B cell (primary cell): ENCODE results near the gene CAMKK2. TPM values are rescaled to one million over a fixed set of nuclear protein-coding genes. Genes with fewer than 3 reads are reported as not detected.

Experiments
- ATAC-seq: fragments of 200-7000 bp; cut with Tn5 transposase; one replicate; pipeline ENCODE4 v1.10.0; 2021; ENCODE audit warnings: low read depth, mild to moderate bottlenecking, moderate number of reproducible peaks, moderate library complexity
- CTCF ChIA-PET: fragments of 350-600 bp; sonication (Branson Sonifier 250); formaldehyde crosslinking; loops from one replicate; lab custom pipeline; 2021; ENCODE audit warnings: antibody characterized with exemption, inconsistent platforms; lab: Charles Lee
- POLR2A ChIA-PET: fragments of 350-600 bp; sonication (Branson Sonifier 250); formaldehyde crosslinking; loops from one replicate; lab custom pipeline; 2021; ENCODE audit warnings: antibody characterized with exemption; lab: Charles Lee
- DNase-seq: peaks from one replicate; pipeline ENCODE4 v3.0.0; 2013
- H2AFZ ChIP-seq: 2 replicates; pipeline ENCODE4 v1.6.1; 2012; ENCODE audit warnings: mild to moderate bottlenecking, low read depth, low read length; ENCODE audit not compliant: insufficient read depth, poor library complexity, severe bottlenecking
- H3K27ac ChIP-seq, 2 donors: 1 replicate in 1 of 2; 2 replicates in 1 of 2; pipeline ENCODE4 v1.5.1; 2012 to 2013; ENCODE audit warnings: low read length in 2 of 2, mild to moderate bottlenecking in 2 of 2, moderate library complexity in 1 of 2
- H3K27me3 ChIP-seq, 4 experiments: fragments of 200-600 bp in 1 of 4; sonication (generic) in 1 of 4; replicated peaks in 1 of 4; 1 replicate in 2 of 4; 2 replicates in 2 of 4; pipeline versions ENCODE4 v1.6.1 to v1.7.0; 2013 to 2016; ENCODE audit warnings: low read length in 3 of 4, mild to moderate bottlenecking in 2 of 4, mixed read lengths in 1 of 4, moderate library complexity in 1 of 4; ENCODE audit not compliant: insufficient read depth in 4 of 4, control insufficient read depth in 3 of 4; ENCODE audit errors: control extremely low read depth in 1 of 4
- H3K36me3 ChIP-seq, 2 experiments: replicated peaks in 1 of 2; 1 replicate in 1 of 2; 2 replicates in 1 of 2; pipeline versions ENCODE4 v1.6.1 to v1.7.1; 2013; ENCODE audit warnings: low read length in 1 of 2; ENCODE audit not compliant: insufficient read depth in 2 of 2, control insufficient read depth in 1 of 2; ENCODE audit errors: control extremely low read depth in 1 of 2, extremely low read depth in 1 of 2
- H3K4me1 ChIP-seq, 2 donors: fragments of 200-600 bp in 1 of 2; sonication (generic) in 1 of 2; 1 replicate in 1 of 2; 2 replicates in 1 of 2; pipeline versions ENCODE4 v1.5.1 to v1.6.1; 2013 to 2017; ENCODE audit warnings: low read length in 2 of 2; ENCODE audit not compliant: control insufficient read depth in 2 of 2, insufficient read depth in 2 of 2
- H3K4me2 ChIP-seq: replicated peaks from 2 replicates; pipeline ENCODE3; 2012; ENCODE audit warnings: mild to moderate bottlenecking, low read depth, low read length; ENCODE audit not compliant: poor library complexity, severe bottlenecking
- H3K4me3 ChIP-seq, 5 experiments: fragments of 200-600 bp in 1 of 5; sonication (generic) in 1 of 5; 1 replicate in 3 of 5; 2 replicates in 2 of 5; pipeline versions ENCODE4 v1.5.1 to v1.7.0; 2011 to 2016; ENCODE audit warnings: low read length in 4 of 5, mild to moderate bottlenecking in 4 of 5, low read depth in 2 of 5, control low read depth in 1 of 5, moderate library complexity in 1 of 5; ENCODE audit not compliant: insufficient read depth in 1 of 5; ENCODE audit errors: control extremely low read depth in 1 of 5, extremely low read depth in 1 of 5
- H3K79me2 ChIP-seq: fragments of 200-600 bp; sonication (generic); one replicate; pipeline ENCODE4 v1.6.0; 2016; ENCODE audit warnings: low read length; ENCODE audit not compliant: control insufficient read depth, insufficient read depth
- H3K9ac ChIP-seq: fragments of 200-600 bp; sonication (generic); 2 replicates; pipeline ENCODE4 v1.6.1; 2017; ENCODE audit warnings: mild to moderate bottlenecking, low read length, moderate library complexity
- H3K9me3 ChIP-seq, 3 donors: one replicate each; pipeline versions ENCODE4 v1.6.1 to v1.7.1; 2013; ENCODE audit warnings: low read length in 2 of 3; ENCODE audit not compliant: control insufficient read depth in 2 of 3, insufficient read depth in 1 of 3; ENCODE audit errors: control extremely low read depth in 1 of 3
- H4K20me1 ChIP-seq: 2 replicates; pipeline ENCODE4 v1.6.0; 2012; ENCODE audit warnings: mild to moderate bottlenecking, low read length; ENCODE audit not compliant: insufficient read depth, control insufficient read depth, poor library complexity, severe bottlenecking
- H3K27ac Mint-ChIP-seq: one replicate; pipeline ENCODE4 v1.8.0; 2021; ENCODE audit warnings: mixed read lengths
- H3K27me3 Mint-ChIP-seq: one replicate; pipeline ENCODE4 v1.8.0; 2021; ENCODE audit warnings: mixed read lengths
- H3K4me1 Mint-ChIP-seq: one replicate; pipeline ENCODE4 v1.8.0; 2021; ENCODE audit warnings: mixed read lengths
- H3K4me3 Mint-ChIP-seq: one replicate; pipeline ENCODE4 v1.8.0; 2021; ENCODE audit warnings: mixed read lengths
- H3K9me3 Mint-ChIP-seq: one replicate; pipeline ENCODE4 v1.8.0; 2022; ENCODE audit warnings: mixed read lengths; ENCODE audit not compliant: insufficient read depth
- CTCF ChIP-seq: fragments of 200-600 bp; IDR thresholded peaks from one replicate; pipeline ENCODE4 v1.8.0; 2022; ENCODE audit warnings: antibody characterized with exemption, mild to moderate bottlenecking
- EZH2 ChIP-seq: IDR thresholded peaks from 2 replicates; pipeline ENCODE4 v1.6.1; 2012; ENCODE audit warnings: borderline replicate concordance, low read depth, mild to moderate bottlenecking, moderate library complexity, low read length; ENCODE audit not compliant: insufficient read depth, poor library complexity, severe bottlenecking
- WGBS: methylation state at CpG from one replicate; pipeline ENCODE4 v1.1.5; 2013; ENCODE audit warnings: missing lambda C conversion rate; ENCODE audit not compliant: insufficient coverage; 5-methylcytosine and 5-hydroxymethylcytosine counted together
- intact Hi-C: fragments of 100-400 bp; cut with micrococcal nuclease; formaldehyde crosslinking; loops from one replicate; pipeline ENCODE4 v1.10.0; 2022
- polyA plus RNA-seq: library from polyadenylated mRNA; depleted of rRNA; stranded (reverse); fragments of >200 nt; gene quantifications from 2 replicates; pipeline ENCODE4 v1.2.3, GENCODE V29; 2012
- total RNA-seq, 2 donors: library from RNA; stranded (reverse); fragments of 120-200 nt in 1 of 2; gene quantifications; 1 replicate in 1 of 2; 2 replicates in 1 of 2; pipeline versions ENCODE4 v1.2.3 to v1.2.4, GENCODE V29; 2013 to 2022

The CAMKK2 gene
- total and polyA plus RNA-seq, 2 donors (not counting 1 experiment from before 2014, with no cell fraction given) = 9.7 to 17.1 TPM

- CTCF ChIA-PET = no interaction called here
- H3K4me3 Mint-ChIP-seq = no peak overlapping the region
- DNase-seq = no peak
- H3K27ac ChIP-seq = no peak overlapping the region
- WGBS = 97% methylated on average over 9 of the region's 14 CpGs
- ATAC-seq = no peak
- no peak for TF ChIP-seq EZH2
- no peak for TF ChIP-seq CTCF
- no peaks in the 10 kb centered on the region for H3K9me3 Mint-ChIP-seq
- H3K4me3 ChIP-seq = no peak overlapping the region
- no peaks in the 10 kb centered on the region for H3K9me3 ChIP-seq
- H3K27me3 Mint-ChIP-seq = no peaks in the 10 kb centered on the region
- no peak overlapping the region for H2AFZ ChIP-seq
- no peak overlapping the region for H3K27ac Mint-ChIP-seq
- no peaks in the 10 kb centered on the region for H3K27me3 ChIP-seq
- H3K4me1 Mint-ChIP-seq = peaks cover 6% of the 10 kb centered on the region
- no peaks in the 10 kb centered on the region for H3K79me2 ChIP-seq
- H3K9ac ChIP-seq = no peak overlapping the region
- POLR2A ChIA-PET = no interaction called here
- no peaks in the 10 kb centered on the region for H4K20me1 ChIP-seq
- H3K4me2 ChIP-seq = no peak overlapping the region
- no peaks in the 10 kb centered on the region for H3K4me1 ChIP-seq
- peaks cover 0 to 25% of the 10 kb centered on the region in 2 experiments for H3K36me3 ChIP-seq
- intact Hi-C loops = loop anchor here (5.0 kb wide), 1 partner anchor 651 kb away; the partner anchor contains the start of gene POP5
These were observed 63.4 kb downstream of the CAMKK2 start for GRCh38 chr12:121232977-121233627.

GRCh38 chr12:121232163-121232562, 64.3 kb downstream of the CAMKK2 start:
- ATAC-seq (no peak), DNase-seq (no peak)
- no peaks in the 10 kb centered on the region for H3K27me3 Mint-ChIP-seq
- peaks cover 0 to 6% of the 10 kb centered on the region in 2 donors for H3K4me1 ChIP-seq
- H3K79me2 ChIP-seq = no peaks in the 10 kb centered on the region
- no peak overlapping the region for H3K9ac ChIP-seq
- no peak overlapping the region for H3K4me2 ChIP-seq
- no peak overlapping the region for H3K27ac ChIP-seq
- TF ChIP-seq CTCF = no peak
- no peak for TF ChIP-seq EZH2
- peaks cover 0 to 23% of the 10 kb centered on the region in 2 experiments for H3K36me3 ChIP-seq
- no peaks in the 10 kb centered on the region for H3K27me3 ChIP-seq
- no peak overlapping the region for H3K4me3 Mint-ChIP-seq
- ChIA-PET CTCF (interaction anchor here (0.6 to 2.8 kb wide), 2 partner anchors 8 to 636 kb away, joined by 3 to 22 read pairs; no protein-coding TSS in a partner anchor), POLR2A (no interaction called here)
- no peaks in the 10 kb centered on the region for H3K9me3 ChIP-seq
- intact Hi-C loops = loop anchor here (5.0 kb wide), 1 partner anchor 650 kb away; the partner anchor contains the start of gene POP5
- no peak overlapping the region for H2AFZ ChIP-seq
- 92% methylated on average over 16 of the region's 16 CpGs for WGBS
- H4K20me1 ChIP-seq = no peaks in the 10 kb centered on the region
- H3K4me3 ChIP-seq = no peak overlapping the region
- peaks cover 10% of the 10 kb centered on the region for H3K4me1 Mint-ChIP-seq
- no peaks in the 10 kb centered on the region for H3K9me3 Mint-ChIP-seq
- H3K27ac Mint-ChIP-seq = no peak overlapping the region
